ENCODE measurements around the gene ZFAND6.
"Not testable (repeated sequence)": the region's sequence is repeated elsewhere in the genome, so short reads cannot be mapped to it uniquely, and the experiment has no call there.

ZFAND6 gene

DNA sequence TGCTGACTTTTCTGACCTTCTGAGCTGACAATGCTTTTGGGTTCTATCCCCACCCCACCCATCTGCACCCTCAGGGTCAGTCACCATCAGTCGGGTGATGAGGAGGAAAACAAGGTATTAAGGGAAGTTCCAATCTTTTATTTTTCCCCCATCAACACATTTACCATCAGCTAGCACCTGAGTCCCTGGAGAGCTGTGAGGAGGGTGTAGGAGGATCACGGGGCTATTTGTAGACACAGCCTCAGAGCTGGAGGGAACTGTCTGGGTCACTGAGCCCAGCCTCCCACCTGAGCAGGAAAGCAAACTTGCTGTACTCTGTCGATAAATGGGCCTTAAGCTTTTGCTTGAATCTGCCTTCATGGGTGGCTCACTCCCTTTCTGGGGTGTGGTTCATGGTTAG is 24.8 kb upstream of the ZFAND6 start:
- ChIA-PET CTCF (no interaction called here), POLR2A (no interaction called here)
- no peak for DNase-seq (ENCODE audit: low read depth, low spot score)
- H3K4me3 ChIP-seq (ENCODE audit: low read depth, low read length): no peak overlapping the region
- TF ChIP-seq, protein P1, sequence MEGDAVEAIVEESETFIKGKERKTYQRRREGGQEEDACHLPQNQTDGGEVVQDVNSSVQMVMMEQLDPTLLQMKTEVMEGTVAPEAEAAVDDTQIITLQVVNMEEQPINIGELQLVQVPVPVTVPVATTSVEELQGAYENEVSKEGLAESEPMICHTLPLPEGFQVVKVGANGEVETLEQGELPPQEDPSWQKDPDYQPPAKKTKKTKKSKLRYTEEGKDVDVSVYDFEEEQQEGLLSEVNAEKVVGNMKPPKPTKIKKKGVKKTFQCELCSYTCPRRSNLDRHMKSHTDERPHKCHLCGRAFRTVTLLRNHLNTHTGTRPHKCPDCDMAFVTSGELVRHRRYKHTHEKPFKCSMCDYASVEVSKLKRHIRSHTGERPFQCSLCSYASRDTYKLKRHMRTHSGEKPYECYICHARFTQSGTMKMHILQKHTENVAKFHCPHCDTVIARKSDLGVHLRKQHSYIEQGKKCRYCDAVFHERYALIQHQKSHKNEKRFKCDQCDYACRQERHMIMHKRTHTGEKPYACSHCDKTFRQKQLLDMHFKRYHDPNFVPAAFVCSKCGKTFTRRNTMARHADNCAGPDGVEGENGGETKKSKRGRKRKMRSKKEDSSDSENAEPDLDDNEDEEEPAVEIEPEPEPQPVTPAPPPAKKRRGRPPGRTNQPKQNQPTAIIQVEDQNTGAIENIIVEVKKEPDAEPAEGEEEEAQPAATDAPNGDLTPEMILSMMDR (IDR thresholded peaks at IDR 0.05; ENCODE audit: insufficient read depth, low read length, missing control alignments): no peak

DNA sequence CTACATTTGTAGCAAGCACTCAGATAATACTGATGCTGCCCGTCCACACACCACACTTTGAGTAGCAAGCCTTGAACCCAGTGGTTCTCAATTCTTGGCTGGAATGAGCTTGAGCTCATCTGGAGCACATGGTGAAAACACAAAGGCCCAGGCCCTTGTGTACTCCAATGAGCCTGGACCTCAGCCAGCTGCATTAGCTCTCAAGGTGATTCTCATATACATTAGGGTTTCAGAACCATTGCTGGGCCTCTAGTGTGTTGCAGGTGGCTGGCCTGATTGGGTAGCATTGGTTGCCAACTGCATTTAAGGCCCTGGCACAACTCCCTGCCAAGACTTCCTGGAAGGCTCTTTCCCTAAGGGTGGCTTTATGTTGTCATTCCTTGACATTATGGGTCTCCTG is 23.4 kb upstream of the ZFAND6 start:
- ChIA-PET POLR2A (no interaction called here), CTCF (no interaction called here)
- no peak overlapping the region for H3K4me3 ChIP-seq (ENCODE audit: low read depth, low read length)
- no peak for DNase-seq (ENCODE audit: low read depth, low spot score)
- TF ChIP-seq, protein P1 (IDR thresholded peaks at IDR 0.05; ENCODE audit: insufficient read depth, low read length, missing control alignments): no peak

DNA sequence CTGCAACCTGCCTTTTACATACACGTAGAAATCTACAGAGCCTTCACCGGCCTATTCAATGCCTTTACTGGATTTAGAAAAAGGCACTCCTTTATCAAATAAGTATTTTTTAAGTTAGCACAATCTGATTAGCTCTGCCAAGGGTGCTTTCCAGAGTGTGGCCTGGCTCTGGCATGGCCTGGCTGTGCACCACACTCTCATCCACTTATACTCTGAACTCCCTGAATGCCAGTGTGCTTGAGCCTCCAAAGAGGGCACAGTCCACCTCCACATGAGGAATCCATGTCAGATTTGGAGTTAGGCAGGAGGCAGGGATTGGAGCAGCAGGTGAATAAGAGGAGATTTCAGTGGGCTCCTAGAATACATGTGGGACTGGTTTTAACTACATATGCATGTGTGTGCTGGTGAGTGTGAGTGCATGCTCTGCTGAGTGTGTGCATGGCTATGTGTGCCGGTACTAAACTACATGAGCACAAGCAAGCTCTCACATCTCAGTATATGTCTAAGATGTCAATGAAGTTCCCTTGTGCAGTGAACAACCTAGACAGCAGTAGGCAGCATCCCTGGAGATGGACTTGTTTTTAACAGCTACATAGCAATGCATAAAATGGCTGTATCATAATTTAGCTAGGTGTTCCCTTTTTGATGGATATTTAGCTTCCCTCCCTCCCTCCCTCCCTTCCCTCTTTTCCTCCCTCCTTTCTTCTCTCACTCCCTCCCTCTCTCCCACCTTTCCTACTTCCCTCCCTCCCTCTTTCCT is 17.8 kb upstream of the ZFAND6 start:
- CTCF ChIA-PET: no interaction called here
- H3K4me3 ChIP-seq (ENCODE audit: low read depth, low read length): no peak overlapping the region
- no peak for DNase-seq (ENCODE audit: low read depth, low spot score)
- POLR2A ChIA-PET: no interaction called here
- TF ChIP-seq, protein P1 (IDR thresholded peaks at IDR 0.05; ENCODE audit: insufficient read depth, low read length, missing control alignments): no peak

DNA sequence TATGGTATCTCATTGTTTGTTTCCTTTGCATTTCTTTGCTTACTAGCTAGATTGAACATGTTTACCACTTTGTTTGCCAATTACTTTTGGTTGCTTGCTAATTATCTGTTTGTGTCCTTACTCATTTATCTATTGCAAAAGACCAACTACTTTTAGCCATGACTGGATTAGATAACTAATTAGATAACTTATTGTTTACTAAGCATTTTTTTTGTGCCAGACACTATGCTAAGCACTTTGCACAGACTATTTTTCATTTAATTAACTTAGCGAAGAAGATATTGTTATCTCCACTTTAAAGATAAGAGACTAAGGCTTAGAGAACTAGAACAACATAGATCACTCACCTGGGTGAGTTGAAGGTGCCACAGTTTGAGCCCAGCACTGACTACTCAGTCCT is 16.9 kb upstream of the ZFAND6 start:
- DNase-seq (ENCODE audit: low read depth, low spot score): no peak
- TF ChIP-seq, protein P1 (IDR thresholded peaks at IDR 0.05; ENCODE audit: insufficient read depth, low read length, missing control alignments): no peak
- ChIA-PET POLR2A (no interaction called here), CTCF (no interaction called here)
- no peak overlapping the region for H3K4me3 ChIP-seq (ENCODE audit: low read depth, low read length)

DNA sequence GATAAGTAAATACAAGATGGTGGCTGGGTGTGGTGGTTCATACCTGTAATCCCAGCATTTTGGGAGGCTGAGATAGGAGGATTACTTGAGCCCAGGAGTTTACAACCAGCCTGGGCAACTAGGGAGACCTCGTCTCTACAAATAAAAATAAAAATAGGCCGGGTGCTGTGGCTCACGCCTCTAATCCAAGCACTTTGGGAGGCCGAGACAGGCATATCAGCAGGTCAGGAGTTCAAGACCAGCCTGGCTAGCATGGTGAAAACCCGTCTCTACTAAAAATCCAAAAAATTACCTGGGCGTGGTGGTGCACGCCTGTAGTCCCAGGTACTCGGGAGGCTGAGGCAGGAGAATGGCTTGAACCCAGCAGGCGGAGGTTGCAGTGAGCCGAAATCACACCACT is 14.3 kb upstream of the ZFAND6 start:
- POLR2A ChIA-PET; DNase-seq (ENCODE audit: low read depth, low spot score); H3K4me3 ChIP-seq (ENCODE audit: low read depth, low read length); CTCF ChIA-PET: not testable (repeated sequence)

DNA sequence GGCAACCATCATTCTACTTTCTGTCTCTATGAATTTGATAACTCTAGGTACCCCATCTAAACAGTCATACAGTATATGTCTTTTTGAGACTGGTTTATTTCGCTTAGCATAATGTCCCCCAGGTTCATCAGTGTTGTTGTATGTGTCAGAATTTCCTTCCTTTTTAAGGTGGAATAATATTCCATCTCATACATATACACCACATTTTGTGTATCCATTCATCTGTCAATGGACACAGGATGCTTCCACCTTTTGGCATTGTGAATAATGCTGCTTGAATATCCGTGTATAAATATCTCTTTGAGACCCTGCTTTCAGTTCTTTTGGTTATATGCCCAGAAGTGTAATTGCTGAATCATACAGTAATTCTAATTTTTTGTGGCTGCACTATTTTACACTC is 10.4 kb upstream of the ZFAND6 start:
- H3K4me3 ChIP-seq (ENCODE audit: low read depth, low read length): no peak overlapping the region
- TF ChIP-seq, protein P1 (IDR thresholded peaks at IDR 0.05; ENCODE audit: insufficient read depth, low read length, missing control alignments): no peak
- ChIA-PET POLR2A (no interaction called here), CTCF (no interaction called here)
- no peak for DNase-seq (ENCODE audit: low read depth, low spot score)

DNA sequence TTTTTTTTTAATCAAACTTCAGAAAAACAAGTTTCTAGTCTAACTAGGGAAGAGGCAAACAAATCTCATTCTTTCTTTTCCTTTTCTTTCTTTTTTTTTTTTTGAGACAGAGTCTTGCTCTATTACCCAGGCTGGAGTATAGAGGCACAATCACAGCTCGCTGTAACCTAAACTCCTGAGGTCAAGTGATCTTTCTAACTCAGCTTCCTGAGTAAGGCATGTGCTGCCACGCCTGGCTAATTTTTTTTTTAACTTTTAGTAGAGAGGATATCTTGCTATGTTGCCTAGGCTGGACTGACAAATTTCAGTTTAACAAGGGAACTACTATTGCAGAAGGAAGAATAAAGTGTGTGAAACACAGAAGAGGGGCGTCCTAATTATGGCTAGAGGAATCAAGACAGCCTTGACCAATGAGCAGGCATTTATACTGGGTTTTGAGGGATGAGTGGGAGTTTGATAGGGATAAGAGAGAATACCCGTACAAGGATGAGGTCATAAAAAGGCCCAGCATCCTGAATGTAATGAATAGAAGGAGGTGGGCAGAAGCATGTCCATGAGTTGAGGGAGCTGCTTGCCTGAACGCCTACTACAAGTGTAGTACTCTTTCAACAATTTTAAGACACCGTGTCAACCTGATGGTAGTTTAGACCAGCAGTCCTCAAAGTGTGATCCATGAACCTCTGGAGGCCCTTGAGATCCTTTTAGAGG is 6.7 kb upstream of the ZFAND6 start:
- ChIA-PET POLR2A (no interaction called here), CTCF (no interaction called here)
- DNase-seq (ENCODE audit: low read depth, low spot score): no peak
- TF ChIP-seq, protein P1 (IDR thresholded peaks at IDR 0.05; ENCODE audit: insufficient read depth, low read length, missing control alignments): no peak
- H3K4me3 ChIP-seq (ENCODE audit: low read depth, low read length): no peak overlapping the region

Measured in AG04449 (cell line).